GM18517 (cell line): ENCODE measurements around the gene DYNC1I1.

Source experiments
- ATAC-seq: cut with Tn5 transposase; IDR thresholded peaks from one replicate; pipeline ENCODE4 v1.9.1; 2021; ENCODE audit warnings: mild to moderate bottlenecking, moderate library complexity; ENCODE audit not compliant: unreplicated experiment

The DYNC1I1 gene

GRCh38 chr7:96013836-96014235, 241.5 kb downstream of the DYNC1I1 start:
- ATAC-seq: no peak

DNA sequence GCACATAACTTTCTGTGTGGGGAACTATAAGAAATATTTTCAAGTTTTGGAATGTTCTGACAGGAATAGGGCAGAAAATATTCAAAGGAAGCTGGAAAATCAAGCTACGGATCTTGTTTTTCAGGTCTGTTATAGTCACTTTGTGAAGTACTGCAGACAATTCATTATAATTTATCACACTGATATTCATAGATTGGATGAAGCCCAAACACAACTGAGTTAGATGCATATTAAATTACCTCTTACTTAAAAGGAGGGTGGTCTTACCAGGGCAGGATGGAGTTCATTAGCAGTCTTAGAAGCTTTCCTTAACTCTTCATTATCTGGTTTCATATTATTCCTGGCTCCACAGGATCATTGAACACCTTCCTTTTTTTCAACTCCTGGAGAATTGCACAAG, 242.3 kb downstream of the DYNC1I1 start:
- ATAC-seq: no peak

DNA sequence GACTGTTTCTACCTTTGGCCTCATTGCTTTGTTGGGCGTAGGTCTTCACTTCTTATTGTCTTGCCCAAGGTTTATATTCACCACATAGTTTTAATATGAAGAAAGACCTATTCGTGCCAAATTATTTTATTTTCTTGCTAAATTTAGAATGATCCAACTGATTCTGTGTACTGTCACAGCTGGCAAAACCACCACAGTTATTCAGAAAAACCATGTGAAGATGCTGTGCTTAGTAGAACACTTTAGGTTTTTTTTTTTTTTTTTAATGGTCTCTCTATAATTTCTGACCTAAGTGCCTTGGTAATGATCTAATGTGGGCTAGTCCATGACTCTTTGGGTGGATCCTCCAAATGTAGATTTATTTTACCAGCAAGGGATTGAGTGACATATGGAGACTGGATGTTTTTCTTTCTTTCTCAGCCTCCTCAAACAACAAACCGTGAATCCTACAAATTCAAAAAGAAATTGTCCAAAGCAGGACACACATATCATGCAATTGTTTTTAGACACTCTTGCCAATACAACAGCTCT, 243.8 kb downstream of the DYNC1I1 start:
- ATAC-seq: no peak

GRCh38 chr7:96016735-96017134, 244.4 kb downstream of the DYNC1I1 start:
- no peak for ATAC-seq

GRCh38 chr7:96017877-96018276, 245.5 kb downstream of the DYNC1I1 start:
- ATAC-seq: no peak

DNA sequence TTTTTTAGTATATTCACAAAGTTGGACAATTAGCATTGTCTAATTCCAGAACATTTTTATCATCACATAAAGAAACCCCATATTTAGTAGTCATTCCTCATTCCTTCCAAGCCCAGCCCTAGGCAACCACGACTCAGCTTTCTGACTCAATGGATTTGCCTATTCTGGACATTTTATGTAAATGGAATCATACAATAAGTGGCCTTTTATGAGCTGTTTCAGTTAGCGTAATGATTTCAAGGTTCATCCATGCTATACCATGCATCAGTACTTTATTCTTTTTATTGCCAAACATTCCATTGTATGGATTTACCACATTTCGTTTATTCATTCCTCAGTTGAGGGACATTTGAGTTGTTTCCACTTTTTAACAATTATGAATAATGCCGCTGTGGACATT, 249.2 kb downstream of the DYNC1I1 start:
- ATAC-seq: no peak

GRCh38 chr7:96023387-96023786, 251.0 kb downstream of the DYNC1I1 start:
- ATAC-seq: no peak

- no peak for ATAC-seq
Measured at GRCh38 chr7:96026010-96026409, 253.7 kb downstream of the DYNC1I1 start.

DNA sequence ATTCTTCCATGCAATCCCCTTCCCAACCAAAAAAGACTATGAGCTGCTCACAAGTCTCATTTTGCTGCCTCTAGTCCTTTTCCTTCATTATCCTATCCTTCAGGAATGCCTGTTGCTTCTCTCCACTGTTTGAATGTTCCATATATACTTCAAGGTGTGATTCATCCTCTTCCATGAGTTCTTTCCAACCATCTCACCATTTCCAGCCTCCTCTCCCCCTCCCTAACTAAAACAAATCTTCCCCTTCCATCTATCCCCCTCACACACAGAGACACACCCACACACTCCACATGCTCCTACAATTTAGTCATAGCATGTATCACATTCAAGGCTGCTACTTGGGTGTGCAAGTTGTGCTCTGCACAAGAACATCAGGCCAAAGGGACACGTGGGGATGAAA, 254.3 kb downstream of the DYNC1I1 start:
- ATAC-seq: no peak

- no peak for ATAC-seq
Measured at GRCh38 chr7:96028729-96029128, 256.4 kb downstream of the DYNC1I1 start.

GRCh38 chr7:96033009-96033598, 260.8 kb downstream of the DYNC1I1 start:
- ATAC-seq: no peak

DNA sequence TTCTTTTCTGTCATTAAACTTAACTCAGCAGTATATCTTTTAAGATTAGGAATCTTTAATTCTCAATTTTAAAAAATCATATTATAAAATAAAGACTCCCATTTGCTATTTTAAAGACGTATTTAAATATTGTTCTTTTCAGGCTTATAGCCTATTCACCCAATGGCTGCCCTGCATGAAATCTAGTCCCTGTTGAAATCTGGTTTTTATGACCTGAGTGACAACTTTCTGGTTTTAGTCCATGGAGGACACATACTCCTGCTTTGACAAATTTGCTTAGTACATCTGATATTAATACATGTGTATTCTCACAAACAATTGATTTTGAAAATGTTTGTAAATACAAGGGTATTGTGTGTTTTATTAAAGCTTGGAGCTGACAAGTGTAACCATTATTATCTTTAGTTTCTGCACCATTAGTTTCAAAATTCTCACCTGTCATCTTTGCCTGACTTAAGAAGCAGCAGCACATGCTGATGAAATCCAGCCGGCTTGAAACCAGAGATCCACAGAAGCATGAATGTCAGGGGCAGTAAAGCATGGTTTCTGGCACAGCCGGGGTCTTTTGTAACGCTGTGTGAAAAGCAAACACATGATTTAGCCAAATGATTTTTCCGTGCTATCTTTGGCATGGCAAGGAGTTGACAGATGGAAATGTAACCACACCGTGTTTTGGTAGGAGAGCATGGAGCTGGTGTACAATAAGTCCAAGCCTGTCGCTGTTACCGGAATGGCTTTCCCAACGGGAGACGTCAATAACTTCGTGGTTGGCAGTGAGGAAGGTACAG, 262.8 kb downstream of the DYNC1I1 start:
- ATAC-seq: no peak

DNA sequence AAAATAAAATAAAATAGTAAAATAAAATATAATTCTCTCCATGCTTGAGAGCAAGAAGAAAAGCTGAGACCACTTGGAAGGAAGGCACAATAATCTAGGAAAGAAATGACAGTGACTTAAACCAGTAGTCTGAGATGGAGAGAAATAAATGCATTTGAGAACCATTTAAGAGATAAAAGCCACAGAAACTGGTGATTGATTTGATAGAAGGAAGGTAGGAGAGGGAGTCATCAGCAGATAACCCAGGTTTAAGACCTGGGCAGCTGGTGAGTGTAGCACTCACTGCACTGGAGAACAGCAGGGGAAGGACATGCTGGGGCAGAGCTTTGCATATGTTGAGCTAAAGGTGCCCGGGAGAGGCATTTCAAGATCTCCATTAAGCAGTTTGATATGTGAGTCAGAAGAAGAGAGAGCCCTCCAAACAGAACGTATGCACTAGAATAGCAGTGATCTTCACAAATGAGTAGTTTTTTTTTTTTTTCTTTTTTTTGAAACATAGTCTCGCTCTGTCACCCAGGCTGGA, 268.0 kb downstream of the DYNC1I1 start:
- no peak for ATAC-seq

DNA sequence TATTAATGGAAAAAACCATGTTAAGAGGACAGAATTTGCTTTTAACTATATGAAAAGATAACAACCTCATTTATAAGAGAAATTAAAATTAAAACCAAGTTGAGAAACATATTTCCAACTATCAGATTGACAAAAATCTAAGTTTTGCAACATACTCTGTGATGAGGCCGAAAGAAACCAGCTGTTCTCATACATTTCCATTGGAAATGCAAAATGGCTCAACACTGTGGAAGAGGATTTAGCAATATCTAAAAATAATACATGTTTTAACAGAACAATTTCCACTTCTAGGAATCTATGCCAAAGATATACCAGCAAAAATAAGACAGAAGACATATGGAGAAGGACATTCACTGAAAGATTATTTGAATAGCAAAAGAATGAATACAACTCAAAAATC, 268.8 kb downstream of the DYNC1I1 start:
- no peak for ATAC-seq

DNA sequence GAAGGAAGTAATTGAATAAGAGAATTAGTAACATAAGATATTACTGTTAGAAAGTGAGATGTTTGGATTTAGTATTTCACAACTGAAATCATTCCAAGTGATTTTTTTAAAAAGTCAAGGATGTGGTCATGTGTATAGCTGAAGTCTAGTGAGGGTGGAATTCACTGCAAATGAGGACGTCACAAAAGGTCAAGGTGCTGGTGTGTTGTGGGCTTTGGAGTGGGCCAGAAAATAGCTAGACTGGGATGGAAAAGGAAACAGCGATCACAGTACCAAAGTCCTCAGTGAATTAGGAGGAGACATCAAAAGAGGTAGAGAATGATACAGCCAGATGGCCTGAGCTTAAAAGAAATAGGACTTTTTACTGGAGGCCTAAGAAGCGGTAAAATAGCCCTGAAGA, 272.8 kb downstream of the DYNC1I1 start:
- no peak for ATAC-seq

GRCh38 chr7:96045919-96046318, 273.6 kb downstream of the DYNC1I1 start:
- no peak for ATAC-seq

GRCh38 chr7:96052289-96052688, 279.9 kb downstream of the DYNC1I1 start:
- ATAC-seq: no peak

- no peak for ATAC-seq
Measured at GRCh38 chr7:96052860-96053470, 280.6 kb downstream of the DYNC1I1 start.

DNA sequence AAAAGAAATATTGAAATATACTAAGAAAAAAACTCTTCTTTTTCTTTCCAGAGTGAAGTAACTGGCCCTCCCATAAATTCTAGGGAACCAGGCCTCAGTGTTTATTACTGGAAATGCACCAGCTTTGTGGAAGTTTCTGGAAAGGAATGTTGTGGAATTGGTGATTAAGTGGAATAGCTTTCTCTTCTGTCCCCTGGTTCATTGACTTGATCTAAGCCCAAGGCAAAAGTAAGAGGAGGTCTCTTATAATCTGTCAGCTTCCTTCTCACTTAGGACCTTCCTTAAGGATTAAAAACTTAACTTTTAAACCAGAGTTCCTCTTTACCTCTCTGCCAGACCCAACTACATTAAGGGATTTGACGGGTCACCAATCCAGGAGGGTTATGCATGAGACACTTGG, 283.4 kb downstream of the DYNC1I1 start:
- no peak for ATAC-seq

DNA sequence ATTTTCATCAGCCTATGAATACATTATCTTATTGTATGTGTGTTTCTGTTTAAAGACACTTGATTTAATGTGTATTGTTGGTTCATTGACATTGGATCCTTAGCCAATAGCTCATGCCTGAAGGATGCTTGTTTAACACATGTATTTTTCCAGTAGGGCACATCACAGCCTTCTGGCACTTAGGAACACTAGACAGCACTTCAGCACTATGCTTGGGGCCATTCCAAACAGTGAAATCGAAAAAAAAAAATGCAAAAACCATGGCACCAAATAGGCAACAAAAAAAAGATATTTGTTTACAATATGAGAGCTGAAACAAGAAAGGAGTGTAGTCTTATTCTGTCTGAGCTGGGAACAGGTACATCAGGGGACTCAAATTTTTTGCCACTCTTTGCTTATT, 286.7 kb downstream of the DYNC1I1 start:
- ATAC-seq: no peak

DNA sequence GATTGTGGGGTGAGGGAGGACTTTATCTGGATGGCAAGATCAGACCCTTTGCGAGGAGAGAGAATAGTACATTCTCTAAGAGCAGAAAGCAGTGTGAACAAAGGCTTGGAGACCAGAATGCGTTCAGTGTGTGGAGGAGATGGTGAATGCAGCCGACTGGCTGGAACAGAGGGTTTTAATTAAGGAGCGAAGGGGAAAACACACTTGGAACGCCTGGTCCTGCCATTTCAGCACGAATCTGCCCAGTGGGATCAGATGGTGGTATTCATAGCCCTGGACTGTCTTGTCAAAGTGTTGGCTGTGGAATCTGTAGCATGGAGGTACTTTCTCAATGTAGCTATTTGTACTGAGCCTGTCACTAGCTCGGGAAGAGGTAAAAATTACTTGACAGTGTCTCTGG, 288.7 kb downstream of the DYNC1I1 start:
- ATAC-seq: no peak

DNA sequence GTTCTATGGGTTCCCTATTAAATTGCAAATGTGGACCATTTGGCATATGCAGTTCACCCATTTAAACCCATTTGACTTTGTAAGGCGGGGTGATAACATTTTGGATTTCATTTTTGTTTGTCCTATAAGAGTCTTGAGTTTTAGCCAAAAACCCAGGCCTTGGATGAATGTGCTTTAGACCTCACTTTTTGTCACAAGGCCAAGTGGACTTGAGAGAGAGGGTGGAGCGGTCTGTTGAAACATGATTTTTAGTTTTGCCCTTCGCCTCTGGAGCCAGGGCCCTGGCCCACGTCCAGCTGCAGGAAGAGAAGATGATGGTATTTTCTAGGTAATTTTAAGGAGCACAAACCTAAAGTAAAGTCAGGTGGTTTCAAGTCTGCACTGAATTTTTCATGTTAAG, 289.5 kb downstream of the DYNC1I1 start:
- ATAC-seq: no peak
